NCI-H1930 (cell line): ENCODE measurements around the gene P4HA2.

Source experiments
- DNase-seq, 2 experiments: peaks; one replicate each; lab custom pipeline; 2025; lab: John Stamatoyannopoulos, UW

Gene P4HA2

DNA sequence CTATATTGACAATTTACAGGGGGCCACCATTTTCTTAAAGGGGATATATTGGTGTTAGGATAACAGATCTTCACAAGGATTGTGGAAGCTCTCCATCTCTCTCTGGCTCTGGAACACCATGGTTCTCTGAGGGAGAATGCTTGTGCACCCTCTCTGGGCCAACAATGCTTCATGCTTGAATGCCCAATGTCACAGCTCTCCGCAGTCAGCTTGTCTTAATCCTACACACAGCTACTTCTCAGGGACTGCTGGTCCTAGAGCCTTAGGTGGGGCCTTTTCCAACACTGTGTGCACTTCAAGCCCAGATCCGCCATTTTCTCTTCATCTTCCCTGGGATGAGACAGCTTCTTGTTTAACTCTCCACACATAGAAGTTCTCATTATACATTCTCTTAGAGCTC lies 22.9 kb upstream of the P4HA2 start:
- no peak for DNase-seq

DNA sequence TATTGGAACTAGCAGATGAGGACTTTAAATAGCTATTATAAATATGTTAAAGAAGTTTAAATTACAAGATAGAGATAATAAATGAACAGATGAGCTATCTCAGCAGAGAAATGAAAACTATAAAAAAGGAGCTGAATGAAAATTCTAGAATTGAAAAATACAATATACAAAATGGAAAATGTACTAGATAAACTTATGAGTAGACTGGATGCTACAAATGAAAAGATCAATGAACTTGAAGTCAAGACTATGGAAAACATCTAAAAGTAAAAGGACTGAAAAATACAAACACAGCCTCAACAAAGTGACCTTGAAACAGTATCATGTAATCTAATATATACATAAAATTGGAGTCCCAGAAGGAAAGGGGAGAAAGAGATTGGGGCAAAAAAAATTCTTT lies 19.2 kb upstream of the P4HA2 start:
- no peak for DNase-seq

- DNase-seq = no peak
Measured at GRCh38 chr5:132245593-132245992, 17.9 kb upstream of the P4HA2 start.

DNA sequence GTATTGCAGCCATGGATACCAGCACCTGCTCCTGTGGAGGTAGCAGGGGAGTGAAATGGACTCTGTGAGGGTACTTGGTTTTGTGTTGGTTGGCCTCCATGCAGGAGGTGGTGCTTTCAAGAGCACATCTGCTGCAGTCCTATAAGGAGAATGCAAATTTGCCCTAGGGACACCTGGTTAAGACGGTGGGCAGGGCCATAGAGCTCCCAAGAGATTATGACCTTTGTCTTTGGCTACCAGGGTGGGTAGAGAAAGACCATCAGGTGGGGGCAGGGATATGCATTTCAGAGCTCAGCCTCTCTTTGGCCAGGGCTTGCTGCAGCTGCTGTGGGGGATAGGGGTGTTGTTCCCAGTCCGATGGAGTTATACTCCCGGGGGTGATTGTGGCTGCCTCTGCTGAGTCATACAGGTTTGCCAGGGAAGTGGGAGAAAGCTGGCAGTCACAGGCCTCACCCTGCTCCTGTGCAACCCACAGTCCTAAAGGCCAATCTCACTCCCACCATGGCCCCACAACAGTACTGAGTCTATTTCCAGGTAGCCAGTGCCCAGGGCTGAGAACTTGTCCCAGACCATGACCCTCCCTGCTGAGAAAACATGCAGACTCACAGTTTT lies 15.8 kb upstream of the P4HA2 start:
- DNase-seq = no peak

DNA sequence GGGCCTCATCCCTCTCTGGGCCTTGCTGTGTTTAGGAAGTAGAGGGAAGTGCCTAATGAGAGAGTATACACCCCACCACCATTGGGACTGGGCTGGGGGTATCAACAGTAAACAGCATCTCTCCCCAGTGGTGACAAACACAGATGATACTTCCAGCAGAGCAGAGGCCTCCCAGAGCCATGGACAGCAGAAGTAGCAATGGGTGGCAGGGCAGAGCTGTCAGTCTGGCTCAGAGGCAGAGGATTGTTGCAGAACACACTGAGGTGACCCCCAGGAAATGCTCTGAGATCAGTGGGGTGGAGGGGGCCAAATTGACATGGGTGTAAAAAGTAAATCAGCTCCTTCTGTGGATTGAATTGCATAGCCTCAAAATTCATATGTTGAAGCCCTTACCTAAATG lies 12.1 kb upstream of the P4HA2 start:
- DNase-seq = no peak

DNA sequence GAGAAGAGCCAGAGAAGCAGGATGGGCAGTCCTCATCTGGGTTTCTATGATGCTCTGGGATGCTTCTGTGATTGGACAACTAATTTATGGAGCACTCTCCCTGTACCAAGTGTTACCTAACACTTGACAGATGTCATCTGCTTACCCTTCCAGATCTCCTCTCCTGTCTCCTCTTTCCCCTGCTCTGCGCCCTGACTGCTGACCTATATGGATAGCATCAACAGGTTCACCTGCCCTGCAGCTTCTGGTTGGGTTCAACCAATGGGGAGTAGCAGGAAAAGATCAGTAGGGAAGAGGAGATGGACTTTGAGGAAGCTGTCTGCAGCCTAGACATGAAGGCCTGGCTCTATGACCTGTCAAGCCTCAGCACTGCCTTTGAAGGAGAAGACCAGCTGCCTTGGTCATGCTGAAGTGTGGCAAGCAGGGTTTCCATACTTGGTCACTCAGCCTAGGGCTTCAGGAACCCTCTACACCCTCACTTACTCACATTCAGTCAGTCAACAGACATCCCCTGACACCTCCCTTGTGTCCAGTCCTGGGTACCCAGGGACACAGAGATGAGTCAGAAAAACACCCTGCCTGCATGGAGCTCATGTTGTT lies 11.3 kb upstream of the P4HA2 start:
- no peak for DNase-seq

GRCh38 chr5:132238169-132238744 lies 10.6 kb upstream of the P4HA2 start:
- peak; percentile 1 for DNase-seq

GRCh38 chr5:132237670-132238069 lies 10.0 kb upstream of the P4HA2 start:
- DNase-seq = no peak

- DNase-seq = no peak
Measured at GRCh38 chr5:132237141-132237540, 9.5 kb upstream of the P4HA2 start.

DNA sequence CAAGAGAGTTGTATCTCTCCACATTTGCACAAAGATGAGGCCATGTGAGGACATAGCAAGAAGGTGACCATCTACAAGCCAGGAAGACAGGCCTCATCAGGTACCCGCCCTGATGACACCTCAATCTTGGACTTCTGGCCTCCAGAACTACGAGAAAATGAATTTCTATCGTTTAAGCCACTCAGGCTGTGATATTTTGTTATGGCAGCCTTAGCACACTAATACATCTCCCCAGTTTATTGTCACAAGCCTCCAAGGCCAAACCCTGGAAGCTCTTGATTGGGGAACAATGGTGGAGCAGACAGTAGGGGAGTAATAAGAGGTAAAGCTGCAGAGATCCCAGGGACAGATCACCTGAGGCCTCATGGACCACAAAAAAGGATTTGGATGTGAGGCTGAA lies 7.7 kb upstream of the P4HA2 start:
- DNase-seq = no peak

DNA sequence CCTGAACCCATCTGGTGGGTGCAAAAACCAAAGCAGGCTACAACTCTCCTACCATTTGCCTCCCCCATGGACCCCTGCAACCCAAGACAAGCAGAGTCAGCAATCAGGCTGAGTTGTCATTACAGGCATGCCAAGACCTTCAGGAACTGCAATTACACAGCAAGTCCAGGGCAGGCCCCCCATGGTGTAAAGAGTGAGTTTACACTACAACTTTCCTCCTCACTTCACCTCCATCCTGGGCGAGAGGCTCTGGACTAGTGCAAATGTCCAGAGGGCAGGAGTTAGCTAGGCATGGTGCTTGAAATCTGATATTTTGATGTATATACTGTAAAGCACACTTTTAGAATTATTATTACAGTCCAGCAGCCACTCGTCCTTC lies 7.0 kb upstream of the P4HA2 start:
- no peak for DNase-seq

- no peak for DNase-seq
Measured at GRCh38 chr5:132233811-132234683, 6.4 kb upstream of the P4HA2 start.

GRCh38 chr5:132233081-132233480 lies 5.4 kb upstream of the P4HA2 start:
- no peak for DNase-seq

GRCh38 chr5:132232465-132232864 lies 4.8 kb upstream of the P4HA2 start:
- DNase-seq = no peak

DNA sequence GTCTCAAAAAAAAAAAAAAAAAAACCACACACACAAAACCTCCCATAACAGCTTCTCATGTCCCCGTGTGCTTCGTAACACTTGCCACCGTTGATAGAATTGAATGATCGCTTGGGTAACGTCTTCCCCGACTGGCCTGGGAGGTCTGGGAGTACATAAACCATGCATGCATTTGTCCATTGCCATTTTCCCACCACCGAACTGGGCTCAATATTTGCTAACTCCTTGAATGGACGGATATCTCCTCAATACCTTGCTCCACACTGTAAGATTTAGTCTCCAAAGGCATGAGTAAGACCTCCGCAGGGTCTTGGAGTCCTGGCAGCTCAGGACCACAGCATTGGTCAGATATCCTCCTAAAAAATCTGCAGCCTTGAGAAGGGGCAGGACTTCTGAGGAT lies 3.2 kb upstream of the P4HA2 start:
- DNase-seq = no peak

GRCh38 chr5:132229236-132229635 lies 1.6 kb upstream of the P4HA2 start:
- DNase-seq = no peak

DNA sequence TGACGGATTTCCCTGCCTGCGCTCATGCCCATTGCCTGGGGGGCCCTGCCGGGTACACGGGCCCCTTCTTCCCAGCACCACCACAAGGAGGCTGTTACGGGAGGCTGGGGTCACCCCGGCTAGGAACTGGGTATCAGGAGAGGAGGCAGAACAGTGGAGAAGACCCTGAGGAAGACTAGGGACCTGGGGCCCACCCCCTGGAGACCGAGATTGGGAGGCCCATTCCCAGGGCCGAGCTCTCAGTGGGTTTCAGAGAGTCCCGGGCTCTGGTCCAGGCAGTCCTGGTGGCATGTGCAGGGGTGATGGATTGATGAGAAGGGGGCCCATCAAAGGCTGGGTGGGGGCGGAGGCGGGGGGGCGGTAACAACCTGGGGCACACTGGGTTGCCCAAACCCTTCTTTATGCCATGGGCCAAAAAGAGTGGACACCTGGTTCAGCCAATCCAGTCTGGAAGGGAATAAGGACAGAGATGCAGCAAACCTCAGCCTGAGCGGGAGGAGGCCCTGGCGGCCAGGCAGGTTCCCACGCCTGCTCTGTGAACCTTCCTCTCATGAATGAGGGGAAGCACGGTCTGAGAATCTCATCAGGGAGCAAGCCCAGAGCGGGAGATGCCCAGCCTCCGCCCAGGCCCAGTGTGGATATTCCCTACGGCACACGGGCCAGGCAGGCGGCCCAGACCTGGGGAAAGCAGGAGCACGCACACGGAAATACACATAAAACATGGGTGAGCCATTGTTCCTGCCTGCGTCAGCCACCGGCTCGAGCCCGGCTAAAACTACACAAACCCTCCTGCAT lies 785 bp upstream of the P4HA2 start:
- no peak for DNase-seq

DNA sequence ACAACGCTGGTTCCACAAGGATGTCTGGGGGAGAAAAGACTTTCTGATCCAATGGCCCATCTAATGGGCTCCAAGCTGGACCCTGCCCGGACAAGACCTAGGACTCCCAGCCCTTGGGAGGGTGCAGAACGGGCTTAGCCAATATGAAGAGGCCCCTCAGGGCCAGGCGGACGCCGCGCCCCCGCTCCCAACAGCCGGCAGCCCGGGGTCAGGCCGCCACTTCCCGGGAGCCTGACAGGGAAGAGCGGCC lies 493 bp downstream of the P4HA2 start:
- no peak for DNase-seq

DNA sequence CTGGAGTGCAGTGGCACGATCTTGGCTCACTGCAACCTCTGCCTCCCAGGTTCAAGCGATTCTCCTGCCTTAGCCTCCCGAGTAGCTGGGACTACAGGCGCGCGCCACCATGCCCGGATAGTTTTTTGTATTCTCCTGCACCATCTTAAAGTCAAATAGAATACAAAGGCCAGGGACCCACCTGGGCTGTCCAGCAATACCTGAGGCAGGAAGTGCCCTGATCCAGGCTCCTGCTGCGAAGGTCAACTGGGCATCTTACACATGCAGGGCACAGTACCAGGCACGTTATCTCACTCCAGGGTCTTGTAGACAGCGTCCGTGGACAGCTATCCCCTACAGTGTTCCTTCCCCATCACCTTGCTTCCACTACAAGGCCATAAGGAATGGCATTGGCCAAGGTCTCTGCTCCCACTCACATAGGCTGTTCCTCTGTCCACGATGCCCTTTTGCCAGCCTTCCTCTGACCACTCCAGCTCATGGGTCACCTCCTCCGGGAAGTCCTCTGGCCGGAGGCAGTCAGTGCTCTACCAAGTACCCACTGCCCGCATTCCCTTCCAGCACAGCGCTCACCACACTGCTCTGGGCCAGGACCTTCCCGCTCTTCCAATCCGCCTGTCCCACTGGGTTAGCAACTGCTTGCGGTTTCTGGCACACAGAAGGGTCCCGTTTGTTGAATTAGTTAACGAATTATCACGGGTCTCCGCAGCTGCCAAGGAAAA lies 978 bp downstream of the P4HA2 start:
- no peak for DNase-seq

- no peak for DNase-seq
Measured at GRCh38 chr5:132225165-132226032, 2.3 kb downstream of the P4HA2 start.

DNA sequence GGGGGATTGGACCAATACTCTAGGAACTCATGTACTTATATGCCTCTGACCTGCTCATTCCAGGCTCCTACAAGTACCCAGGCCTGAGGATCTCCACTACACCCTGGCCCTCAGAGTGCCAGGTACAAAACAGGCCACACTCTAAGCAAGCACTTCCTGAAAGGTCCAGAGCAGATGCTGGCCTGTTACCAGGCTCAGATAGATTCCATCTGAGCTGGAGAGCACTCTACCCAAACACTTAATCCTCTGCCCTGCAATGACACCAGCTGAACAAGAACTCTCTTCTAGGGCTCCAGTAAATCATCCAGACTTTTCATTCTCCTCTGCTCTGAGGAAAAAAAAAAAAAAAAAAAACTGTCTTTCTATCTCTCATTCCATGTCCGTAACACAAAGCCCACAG lies 2.9 kb downstream of the P4HA2 start:
- DNase-seq = no peak
